ENCODE measurements around the gene ESPN.
"Not testable (repeated sequence)": the region's sequence is repeated elsewhere in the genome, so short reads cannot be mapped to it uniquely, and the experiment has no call there.

Gene ESPN

GRCh38 chr1:6424619-6425593 is at the start of gene ESPN:
ESPN (plus strand) TSS chr1:6424776; CDS start chr1:6424956, 180 bp downstream.
- DNase-seq (ENCODE audit: low spot score): no peak

GRCh38 chr1:6378096-6378746 is 46.4 kb upstream of the ESPN start:
- no peak for DNase-seq (ENCODE audit: low spot score)

- no peak for DNase-seq (ENCODE audit: low spot score)
These were observed 44.5 kb upstream of the ESPN start for GRCh38 chr1:6380037-6380436.

GRCh38 chr1:6384135-6384534 is 40.4 kb upstream of the ESPN start:
- no peak for DNase-seq (ENCODE audit: low spot score)

- DNase-seq (ENCODE audit: low spot score): no peak
These were observed 39.6 kb upstream of the ESPN start for GRCh38 chr1:6384962-6385361.

- DNase-seq (ENCODE audit: low spot score): peak; percentile 92
These were observed 38.9 kb upstream of the ESPN start for GRCh38 chr1:6385488-6386191.

GRCh38 chr1:6386371-6386949 is 38.1 kb upstream of the ESPN start:
- DNase-seq (ENCODE audit: low spot score): peak; percentile 55

- DNase-seq (ENCODE audit: low spot score): no peak
These were observed 34.6 kb upstream of the ESPN start for GRCh38 chr1:6389971-6390370.

GRCh38 chr1:6391951-6392808 is 32.4 kb upstream of the ESPN start:
- peak; percentile 32 for DNase-seq (ENCODE audit: low spot score)

- peak; percentile 11 for DNase-seq (ENCODE audit: low spot score)
These were observed 31.7 kb upstream of the ESPN start for GRCh38 chr1:6392809-6393399.

GRCh38 chr1:6393400-6394187 is 31.0 kb upstream of the ESPN start, which contains the start of gene ACOT7:
ACOT7 (minus strand) TSS chr1:6393767; CDS start chr1:6393399, 368 bp downstream.
- peak; percentile 89 for DNase-seq (ENCODE audit: low spot score)

- DNase-seq (ENCODE audit: low spot score): not testable (repeated sequence)
These were observed 29.4 kb upstream of the ESPN start for GRCh38 chr1:6395130-6395529.

- DNase-seq (ENCODE audit: low spot score): not testable (repeated sequence)
These were observed 28.8 kb upstream of the ESPN start for GRCh38 chr1:6395781-6396244.

- DNase-seq (ENCODE audit: low spot score): no peak
These were observed 27.6 kb upstream of the ESPN start for GRCh38 chr1:6396998-6397397.

GRCh38 chr1:6397844-6398441 is 26.6 kb upstream of the ESPN start:
- DNase-seq (ENCODE audit: low spot score): no peak

- no peak for DNase-seq (ENCODE audit: low spot score)
These were observed 25.3 kb upstream of the ESPN start for GRCh38 chr1:6399294-6399693.

- DNase-seq (ENCODE audit: low spot score): no peak
These were observed 22.9 kb upstream of the ESPN start for GRCh38 chr1:6401673-6402072.

- no peak for DNase-seq (ENCODE audit: low spot score)
These were observed 16.6 kb upstream of the ESPN start for GRCh38 chr1:6408023-6408422.

GRCh38 chr1:6409053-6409452 is 15.5 kb upstream of the ESPN start:
- DNase-seq (ENCODE audit: low spot score): no peak

Data from kidney tubule cell (primary cell).